Thyroid gland (tissue), 4 donors: ENCODE data around the gene ZNF135. TPM values are rescaled to one million over a fixed set of nuclear protein-coding genes. Genes with fewer than 3 reads are reported as not detected.

Experiments
- DNase-seq, 2 donors: peaks; one replicate each; pipeline ENCODE4 v3.0.0-alpha.2; 2019
- H3K27ac ChIP-seq, 3 donors: fragments of 200-600 bp; sonication (generic); 1 replicate in 2 of 3; 2 replicates in 1 of 3; pipeline ENCODE4 v1.5.1; 2016 to 2019; ENCODE audit warnings: mild to moderate bottlenecking in 1 of 3, moderate library complexity in 1 of 3
- H3K27me3 ChIP-seq: fragments of 200-600 bp; sonication (generic); one replicate; pipeline ENCODE4 v1.5.1; 2019
- H3K36me3 ChIP-seq, 2 donors: fragments of 200-600 bp; sonication (generic); one replicate each; pipeline ENCODE4 v1.5.1; 2016 to 2019
- H3K4me1 ChIP-seq, 2 donors: fragments of 200-600 bp; sonication (generic); one replicate each; pipeline ENCODE4 v1.5.1; 2017 to 2019
- H3K4me3 ChIP-seq, 3 donors: fragments of 200-600 bp; sonication (generic); replicated peaks in 1 of 3; 1 replicate in 2 of 3; 2 replicates in 1 of 3; pipeline ENCODE4 v1.5.1; 2016; ENCODE audit warnings: mild to moderate bottlenecking in 1 of 3
- H3K9me3 ChIP-seq: fragments of 200-600 bp; sonication (generic); one replicate; pipeline ENCODE4 v1.5.1; 2017
- CTCF ChIP-seq, 6 experiments: fragments of 200-600 bp in 3 of 6; fragments of 450-650 bp in 3 of 6; sonication (generic) in 3 of 6; IDR thresholded peaks; one replicate each; pipeline ENCODE4 v1.5.1; 2016 to 2019; ENCODE audit warnings: antibody characterized with exemption in 6 of 6, mild to moderate bottlenecking in 2 of 6, inconsistent platforms in 1 of 6, moderate library complexity in 1 of 6
- POLR2A ChIP-seq, 2 donors: fragments of 450-650 bp; IDR thresholded peaks; one replicate each; pipeline ENCODE4 v1.6.1; 2017; ENCODE audit warnings: antibody characterized with exemption in 2 of 2, mild to moderate bottlenecking in 2 of 2, moderate library complexity in 1 of 2
- WGBS, 2 donors: methylation state at CpG; one replicate each; pipeline ENCODE4 v1.1.5; 2017; 5-methylcytosine and 5-hydroxymethylcytosine counted together
- intact Hi-C: fragments of 100-400 bp; cut with DNase I; formaldehyde crosslinking; loops from one replicate; pipeline ENCODE4 v1.15.1; 2023
- total RNA-seq, 4 donors: library from RNA; depleted of rRNA; stranded (reverse); fragments of >200 nt; gene quantifications; one replicate each; pipeline ENCODE4 v1.2.3, GENCODE V29; 2016

ZNF135 gene
- total RNA-seq, 4 donors from 2014 or later = 12.6 to 22.9 (median 18.1) TPM

GRCh38 chr19:58047672-58048071, 11.4 kb upstream of the ZNF135 start:
- TF ChIP-seq CTCF (IDR thresholded peaks at IDR 0.05) (no peak), POLR2A (IDR thresholded peaks at IDR 0.05) (no peak)
- 91 to 94% methylated on average over 7 to 8 of the region's 12 CpGs for WGBS, 2 donors

GRCh38 chr19:58052256-58052655, 6.8 kb upstream of the ZNF135 start:
- Histone ChIP-seq H3K4me3 (no peak overlapping the region), H3K27ac (no peak overlapping the region), H3K9me3 (no peaks in the 10 kb centered on the region), H3K36me3 (no peaks in the 10 kb centered on the region), H3K27me3 (no peaks in the 10 kb centered on the region), H3K4me1 (peaks cover 0 to 15% of the 10 kb centered on the region in 2 donors)
- DNase-seq = no peak
- no peak for TF ChIP-seq CTCF (IDR thresholded peaks at IDR 0.05)
- no peak for TF ChIP-seq POLR2A (IDR thresholded peaks at IDR 0.05)
- intact Hi-C loops = no loop called here
- 96 to 97% methylated on average over 14 to 16 of the region's 16 CpGs for WGBS, 2 donors

More at GRCh38 chr19:58047672-58048071, 11.4 kb upstream of the ZNF135 start:
- no peak overlapping the region for H3K4me3 ChIP-seq
- H3K4me1 ChIP-seq = no peaks in the 10 kb centered on the region
- H3K36me3 ChIP-seq = no peaks in the 10 kb centered on the region
- intact Hi-C loops = no loop called here
- H3K9me3 ChIP-seq = no peaks in the 10 kb centered on the region
- H3K27ac ChIP-seq = no peak overlapping the region
- H3K27me3 ChIP-seq = no peaks in the 10 kb centered on the region
- DNase-seq = no peak

GRCh38 chr19:58053480-58054156, 5.5 kb upstream of the ZNF135 start:
- 91 to 97% methylated on average over 10 to 11 of the region's 30 CpGs for WGBS, 2 donors
- intact Hi-C loops = no loop called here

GRCh38 chr19:58054901-58055874, 3.9 kb upstream of the ZNF135 start:
- TF ChIP-seq CTCF (IDR thresholded peaks at IDR 0.05) (peak in 4 of 6 experiments; percentile 15 to 37 (median 32)), POLR2A (IDR thresholded peaks at IDR 0.05) (no peak)
- WGBS, 2 donors = 28 to 31% methylated on average over 37 of the region's 37 CpGs
- H3K27me3 ChIP-seq = no peaks in the 10 kb centered on the region
- peaks cover 0 to 24% of the 10 kb centered on the region in 2 donors for H3K4me1 ChIP-seq
- H3K9me3 ChIP-seq = no peaks in the 10 kb centered on the region
- H3K27ac ChIP-seq = peak overlapping the region; percentile 4 to 79 (median 61)
- H3K36me3 ChIP-seq = no peaks in the 10 kb centered on the region
- peak overlapping the region in 2 of 3 donors; percentile 1 to 29 for H3K4me3 ChIP-seq
- peak; percentile 60 to 74 for DNase-seq
- intact Hi-C loops = no loop called here

More at GRCh38 chr19:58053480-58054156, 5.5 kb upstream of the ZNF135 start:
- Histone ChIP-seq H3K4me3 (no peak overlapping the region), H3K27me3 (no peaks in the 10 kb centered on the region), H3K4me1 (peaks cover 0 to 18% of the 10 kb centered on the region in 2 donors), H3K9me3 (no peaks in the 10 kb centered on the region), H3K36me3 (no peaks in the 10 kb centered on the region), H3K27ac (no peak overlapping the region)
- TF ChIP-seq CTCF (IDR thresholded peaks at IDR 0.05) (no peak), POLR2A (IDR thresholded peaks at IDR 0.05) (no peak)
- no peak for DNase-seq
